ENCODE data around the gene GMDS.

DNA sequence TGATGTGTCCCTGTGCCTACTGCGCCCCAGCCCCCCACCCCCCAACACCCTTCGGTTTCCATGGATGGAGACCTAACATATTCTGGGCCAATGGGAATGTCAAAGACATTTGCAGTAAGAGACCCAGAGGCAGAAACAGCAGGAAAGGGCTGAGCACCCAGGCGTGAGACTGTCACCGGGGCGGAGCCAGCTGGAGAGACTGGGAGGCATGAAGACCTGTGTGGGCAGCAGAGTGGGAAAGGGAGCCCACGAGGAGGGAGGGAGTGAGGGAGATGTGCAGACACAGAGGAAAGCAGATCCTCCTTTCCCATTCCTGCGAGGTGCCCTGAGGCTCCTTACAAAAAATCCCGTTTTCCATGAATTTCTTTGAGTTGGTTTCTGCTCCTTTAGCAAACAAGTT is 485.5 kb downstream of the GMDS start:
- TF ChIP-seq SCMH1 (CRISPR knock-in tag; IDR thresholded peaks at IDR 0.05; ENCODE audit: borderline replicate concordance), result no peak
- TF ChIP-seq DPF2 (CRISPR knock-in tag; IDR thresholded peaks at IDR 0.05; ENCODE audit: borderline replicate concordance, low read depth), result no peak
- no peak for TF ChIP-seq ZNF441 (CRISPR knock-in tag; IDR thresholded peaks at IDR 0.05; ENCODE audit: borderline replicate concordance)
- no peak for TF ChIP-seq POLR2A (IDR thresholded peaks at IDR 0.05; ENCODE audit: insufficient read depth in 1 of 2, low read depth in 2 of 2, low read length in 2 of 2)
- TF ChIP-seq, protein P1, sequence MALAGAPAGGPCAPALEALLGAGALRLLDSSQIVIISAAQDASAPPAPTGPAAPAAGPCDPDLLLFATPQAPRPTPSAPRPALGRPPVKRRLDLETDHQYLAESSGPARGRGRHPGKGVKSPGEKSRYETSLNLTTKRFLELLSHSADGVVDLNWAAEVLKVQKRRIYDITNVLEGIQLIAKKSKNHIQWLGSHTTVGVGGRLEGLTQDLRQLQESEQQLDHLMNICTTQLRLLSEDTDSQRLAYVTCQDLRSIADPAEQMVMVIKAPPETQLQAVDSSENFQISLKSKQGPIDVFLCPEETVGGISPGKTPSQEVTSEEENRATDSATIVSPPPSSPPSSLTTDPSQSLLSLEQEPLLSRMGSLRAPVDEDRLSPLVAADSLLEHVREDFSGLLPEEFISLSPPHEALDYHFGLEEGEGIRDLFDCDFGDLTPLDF (CRISPR knock-in tag; IDR thresholded peaks at IDR 0.05), result no peak
- TF ChIP-seq, protein P2, sequence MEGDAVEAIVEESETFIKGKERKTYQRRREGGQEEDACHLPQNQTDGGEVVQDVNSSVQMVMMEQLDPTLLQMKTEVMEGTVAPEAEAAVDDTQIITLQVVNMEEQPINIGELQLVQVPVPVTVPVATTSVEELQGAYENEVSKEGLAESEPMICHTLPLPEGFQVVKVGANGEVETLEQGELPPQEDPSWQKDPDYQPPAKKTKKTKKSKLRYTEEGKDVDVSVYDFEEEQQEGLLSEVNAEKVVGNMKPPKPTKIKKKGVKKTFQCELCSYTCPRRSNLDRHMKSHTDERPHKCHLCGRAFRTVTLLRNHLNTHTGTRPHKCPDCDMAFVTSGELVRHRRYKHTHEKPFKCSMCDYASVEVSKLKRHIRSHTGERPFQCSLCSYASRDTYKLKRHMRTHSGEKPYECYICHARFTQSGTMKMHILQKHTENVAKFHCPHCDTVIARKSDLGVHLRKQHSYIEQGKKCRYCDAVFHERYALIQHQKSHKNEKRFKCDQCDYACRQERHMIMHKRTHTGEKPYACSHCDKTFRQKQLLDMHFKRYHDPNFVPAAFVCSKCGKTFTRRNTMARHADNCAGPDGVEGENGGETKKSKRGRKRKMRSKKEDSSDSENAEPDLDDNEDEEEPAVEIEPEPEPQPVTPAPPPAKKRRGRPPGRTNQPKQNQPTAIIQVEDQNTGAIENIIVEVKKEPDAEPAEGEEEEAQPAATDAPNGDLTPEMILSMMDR (CRISPR knock-in tag; IDR thresholded peaks at IDR 0.05), result no peak
- no peak for TF ChIP-seq FOXM1 (CRISPR knock-in tag; IDR thresholded peaks at IDR 0.05)
- TF ChIP-seq SETDB1 (CRISPR knock-in tag; IDR thresholded peaks at IDR 0.05; ENCODE audit: borderline replicate concordance), result no peak
- TF ChIP-seq MAZ (IDR thresholded peaks at IDR 0.05; ENCODE audit: borderline replicate concordance, low read depth, low read length), result no peak
- TF ChIP-seq MAZ (CRISPR knock-in tag; IDR thresholded peaks at IDR 0.05; ENCODE audit: low read depth), result no peak
- TF ChIP-seq CREB1 (IDR thresholded peaks at IDR 0.05), result no peak
- TF ChIP-seq CREB1 (CRISPR knock-in tag; IDR thresholded peaks at IDR 0.05), result no peak
- TF ChIP-seq CEBPB (IDR thresholded peaks at IDR 0.05; ENCODE audit: borderline replicate concordance, low read depth, low read length), result no peak
- no peak for TF ChIP-seq POLR2AphosphoS5 (IDR thresholded peaks at IDR 0.05; ENCODE audit: low read depth, low read length)
- no peak for TF ChIP-seq EP300 (IDR thresholded peaks at IDR 0.05; ENCODE audit: low read depth in 2 of 2, low read length in 2 of 2)
- TF ChIP-seq EP300 (CRISPR knock-in tag; IDR thresholded peaks at IDR 0.05; ENCODE audit: borderline replicate concordance), result no peak
- TF ChIP-seq, protein P3, sequence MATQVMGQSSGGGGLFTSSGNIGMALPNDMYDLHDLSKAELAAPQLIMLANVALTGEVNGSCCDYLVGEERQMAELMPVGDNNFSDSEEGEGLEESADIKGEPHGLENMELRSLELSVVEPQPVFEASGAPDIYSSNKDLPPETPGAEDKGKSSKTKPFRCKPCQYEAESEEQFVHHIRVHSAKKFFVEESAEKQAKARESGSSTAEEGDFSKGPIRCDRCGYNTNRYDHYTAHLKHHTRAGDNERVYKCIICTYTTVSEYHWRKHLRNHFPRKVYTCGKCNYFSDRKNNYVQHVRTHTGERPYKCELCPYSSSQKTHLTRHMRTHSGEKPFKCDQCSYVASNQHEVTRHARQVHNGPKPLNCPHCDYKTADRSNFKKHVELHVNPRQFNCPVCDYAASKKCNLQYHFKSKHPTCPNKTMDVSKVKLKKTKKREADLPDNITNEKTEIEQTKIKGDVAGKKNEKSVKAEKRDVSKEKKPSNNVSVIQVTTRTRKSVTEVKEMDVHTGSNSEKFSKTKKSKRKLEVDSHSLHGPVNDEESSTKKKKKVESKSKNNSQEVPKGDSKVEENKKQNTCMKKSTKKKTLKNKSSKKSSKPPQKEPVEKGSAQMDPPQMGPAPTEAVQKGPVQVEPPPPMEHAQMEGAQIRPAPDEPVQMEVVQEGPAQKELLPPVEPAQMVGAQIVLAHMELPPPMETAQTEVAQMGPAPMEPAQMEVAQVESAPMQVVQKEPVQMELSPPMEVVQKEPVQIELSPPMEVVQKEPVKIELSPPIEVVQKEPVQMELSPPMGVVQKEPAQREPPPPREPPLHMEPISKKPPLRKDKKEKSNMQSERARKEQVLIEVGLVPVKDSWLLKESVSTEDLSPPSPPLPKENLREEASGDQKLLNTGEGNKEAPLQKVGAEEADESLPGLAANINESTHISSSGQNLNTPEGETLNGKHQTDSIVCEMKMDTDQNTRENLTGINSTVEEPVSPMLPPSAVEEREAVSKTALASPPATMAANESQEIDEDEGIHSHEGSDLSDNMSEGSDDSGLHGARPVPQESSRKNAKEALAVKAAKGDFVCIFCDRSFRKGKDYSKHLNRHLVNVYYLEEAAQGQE (IDR thresholded peaks at IDR 0.05; ENCODE audit: borderline replicate concordance in 1 of 2, low read depth in 1 of 2, low read length in 2 of 2), result no peak
